Suprapubic skin (tissue), 4 donors: ENCODE results near the gene EXD3. TPM values are rescaled to one million over a fixed set of nuclear protein-coding genes. Genes with fewer than 3 reads are reported as not detected.
"Not testable (repeated sequence)": the region's sequence is repeated elsewhere in the genome, so short reads cannot be mapped to it uniquely, and the experiment has no call there.

Experiments
- DNase-seq, 2 donors: peaks; one replicate each; pipeline ENCODE4 v3.0.0-alpha.2; 2019; ENCODE audit warnings: low spot score in 2 of 2
- H3K27ac ChIP-seq: fragments of 200-600 bp; sonication (generic); one replicate; pipeline ENCODE4 v1.5.1; 2019
- H3K27me3 ChIP-seq: fragments of 200-600 bp; sonication (generic); one replicate; pipeline ENCODE4 v1.5.1; 2019
- H3K36me3 ChIP-seq: fragments of 200-600 bp; sonication (generic); one replicate; pipeline ENCODE4 v1.5.1; 2019
- H3K4me1 ChIP-seq: fragments of 200-600 bp; sonication (generic); one replicate; pipeline ENCODE4 v1.5.1; 2019
- H3K4me3 ChIP-seq: fragments of 200-600 bp; sonication (generic); one replicate; pipeline ENCODE4 v1.5.1; 2019; ENCODE audit warnings: mild to moderate bottlenecking
- H3K9me3 ChIP-seq: fragments of 200-600 bp; sonication (generic); one replicate; pipeline ENCODE4 v1.5.1; 2019
- EP300 ChIP-seq: sonication (generic); formaldehyde crosslinking; IDR thresholded peaks from one replicate; pipeline ENCODE4 v1.6.1; 2017; ENCODE audit warnings: antibody characterized with exemption
- POLR2A ChIP-seq, 2 donors: fragments of 450-650 bp; IDR thresholded peaks; one replicate each; pipeline ENCODE4 v1.6.1; 2017; ENCODE audit warnings: antibody characterized with exemption in 2 of 2, mild to moderate bottlenecking in 2 of 2, moderate library complexity in 2 of 2
- POLR2AphosphoS5 ChIP-seq, 3 donors: sonication (generic); formaldehyde crosslinking; IDR thresholded peaks; one replicate each; pipeline ENCODE4 v1.6.1; 2017; ENCODE audit warnings: antibody characterized with exemption in 3 of 3
- WGBS: methylation state at CpG from one replicate; pipeline ENCODE4 v1.1.5; 2018; 5-methylcytosine and 5-hydroxymethylcytosine counted together
- total RNA-seq, 4 donors: library from RNA; depleted of rRNA; stranded (reverse); fragments of >200 nt; gene quantifications; one replicate each; pipeline ENCODE4 v1.1.0, GENCODE V29; 2016
- TF ChIP-seq, protein P1 (sequence below), 2 donors: fragments of 200-600 bp in 1 of 2; fragments of 450-650 bp in 1 of 2; sonication (generic) in 1 of 2; IDR thresholded peaks; one replicate each; pipeline ENCODE4 v1.5.1; 2016 to 2019; ENCODE audit warnings: antibody characterized with exemption in 2 of 2, mild to moderate bottlenecking in 1 of 2, moderate library complexity in 1 of 2

EXD3 gene
- total RNA-seq, 4 donors from 2014 or later = 7.3 to 54.0 (median 16.4) TPM

DNA sequence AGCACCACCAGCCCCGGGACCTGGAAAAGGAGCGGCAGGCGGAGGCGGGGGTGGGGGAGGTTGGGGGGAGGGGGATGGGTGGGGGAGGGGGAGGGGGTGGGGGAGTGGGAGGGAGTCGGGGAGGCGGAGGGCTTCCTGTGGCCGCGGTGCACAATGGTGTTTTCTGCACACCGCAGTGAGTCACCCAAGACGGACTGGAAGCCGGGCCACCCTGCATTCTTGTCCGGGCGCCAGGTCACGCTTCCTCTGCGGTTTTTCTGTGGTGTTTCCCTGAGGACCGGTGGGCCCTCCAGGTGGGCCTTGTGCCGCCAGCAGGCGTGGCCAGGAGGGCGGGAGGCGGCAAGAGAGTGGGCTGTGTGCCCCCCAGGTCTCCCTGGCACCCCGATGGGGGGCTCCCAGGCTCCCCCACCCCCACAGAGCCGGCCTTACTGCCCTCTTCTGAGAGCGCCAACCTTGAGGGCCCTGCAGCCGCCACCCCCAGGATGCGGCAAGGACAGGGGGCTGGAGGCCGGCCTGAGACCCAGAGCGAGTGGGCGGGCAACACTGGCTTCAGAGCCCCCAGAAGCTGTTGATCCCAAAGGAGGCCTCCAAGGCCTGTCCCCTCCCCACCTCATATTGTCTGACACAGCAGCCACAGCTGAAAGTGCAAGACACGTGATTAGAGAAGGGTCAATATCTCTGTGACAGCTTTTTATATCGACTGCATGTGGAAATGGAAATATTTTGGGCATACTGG is 11.1 kb downstream of the EXD3 start:
- WGBS = 48% methylated on average over 23 of the region's 30 CpGs
- TF ChIP-seq EP300 (no peak), POLR2AphosphoS5 (IDR thresholded peaks at IDR 0.05) (no peak), POLR2A (IDR thresholded peaks at IDR 0.05) (no peak)
- TF ChIP-seq, protein P1, sequence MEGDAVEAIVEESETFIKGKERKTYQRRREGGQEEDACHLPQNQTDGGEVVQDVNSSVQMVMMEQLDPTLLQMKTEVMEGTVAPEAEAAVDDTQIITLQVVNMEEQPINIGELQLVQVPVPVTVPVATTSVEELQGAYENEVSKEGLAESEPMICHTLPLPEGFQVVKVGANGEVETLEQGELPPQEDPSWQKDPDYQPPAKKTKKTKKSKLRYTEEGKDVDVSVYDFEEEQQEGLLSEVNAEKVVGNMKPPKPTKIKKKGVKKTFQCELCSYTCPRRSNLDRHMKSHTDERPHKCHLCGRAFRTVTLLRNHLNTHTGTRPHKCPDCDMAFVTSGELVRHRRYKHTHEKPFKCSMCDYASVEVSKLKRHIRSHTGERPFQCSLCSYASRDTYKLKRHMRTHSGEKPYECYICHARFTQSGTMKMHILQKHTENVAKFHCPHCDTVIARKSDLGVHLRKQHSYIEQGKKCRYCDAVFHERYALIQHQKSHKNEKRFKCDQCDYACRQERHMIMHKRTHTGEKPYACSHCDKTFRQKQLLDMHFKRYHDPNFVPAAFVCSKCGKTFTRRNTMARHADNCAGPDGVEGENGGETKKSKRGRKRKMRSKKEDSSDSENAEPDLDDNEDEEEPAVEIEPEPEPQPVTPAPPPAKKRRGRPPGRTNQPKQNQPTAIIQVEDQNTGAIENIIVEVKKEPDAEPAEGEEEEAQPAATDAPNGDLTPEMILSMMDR (IDR thresholded peaks at IDR 0.05) = no peak
- Histone ChIP-seq H3K9me3 (no peaks in the 10 kb centered on the region), H3K4me1 (peaks cover 32% of the 10 kb centered on the region), H3K4me3 (peak overlapping the region; percentile 11), H3K36me3 (no peaks in the 10 kb centered on the region), H3K27ac (peak overlapping the region; percentile 60), H3K27me3 (no peaks in the 10 kb centered on the region)
- DNase-seq = no peak

DNA sequence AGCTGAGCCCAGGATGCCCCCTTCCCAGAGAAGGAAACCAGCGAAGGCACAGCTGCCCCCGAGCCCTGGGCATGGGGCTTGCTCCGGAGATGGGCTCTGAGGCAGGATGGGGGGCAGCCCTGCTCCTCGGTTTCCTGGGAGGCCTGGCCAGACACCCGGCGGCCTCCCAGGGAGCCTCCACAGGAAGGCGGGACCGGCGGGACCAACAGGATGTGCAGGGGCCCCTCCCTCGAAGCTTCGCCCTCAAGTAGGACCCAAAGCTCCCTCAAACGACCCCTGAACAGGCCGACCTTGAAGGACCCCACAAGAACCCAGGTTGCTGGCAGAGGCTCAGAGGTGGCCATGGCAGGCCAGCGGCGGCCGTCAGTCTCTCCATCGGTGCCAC is 11.7 kb downstream of the EXD3 start:
- WGBS = no CpG with 5 or more reads among the region's 17 CpGs
- TF ChIP-seq POLR2AphosphoS5 (IDR thresholded peaks at IDR 0.05) (no peak), POLR2A (IDR thresholded peaks at IDR 0.05) (no peak), EP300 (no peak)
- TF ChIP-seq, protein P1 (IDR thresholded peaks at IDR 0.05) = no peak
- Histone ChIP-seq H3K27me3 (no peaks in the 10 kb centered on the region), H3K36me3 (no peaks in the 10 kb centered on the region), H3K4me1 (peaks cover 37% of the 10 kb centered on the region), H3K4me3 (peak overlapping the region; percentile 11), H3K27ac (peak overlapping the region; percentile 19), H3K9me3 (no peaks in the 10 kb centered on the region)
- no peak for DNase-seq

DNA sequence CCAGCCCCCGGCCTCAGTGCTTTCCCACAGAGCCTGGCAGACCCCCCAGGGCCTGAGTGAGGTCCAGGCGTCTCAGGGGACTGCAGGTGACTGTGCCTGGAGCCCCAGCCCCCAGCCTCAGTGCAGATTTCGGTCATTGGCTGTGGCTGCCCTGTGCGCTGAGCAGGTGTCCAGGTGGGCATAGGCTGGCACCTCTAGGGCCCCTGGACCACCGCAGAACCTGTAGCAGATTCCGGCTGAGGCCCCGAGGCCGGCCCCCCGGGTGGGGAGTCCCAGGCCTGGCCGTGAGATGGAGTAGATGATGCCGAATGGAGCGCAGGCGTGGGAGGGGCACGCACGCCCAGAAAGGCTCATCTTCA is 12.1 kb downstream of the EXD3 start:
- WGBS = 83% methylated on average over 7 of the region's 15 CpGs
- TF ChIP-seq POLR2AphosphoS5 (IDR thresholded peaks at IDR 0.05) (no peak), EP300 (no peak), POLR2A (IDR thresholded peaks at IDR 0.05) (no peak)
- TF ChIP-seq, protein P1 (IDR thresholded peaks at IDR 0.05) = no peak
- no peaks in the 10 kb centered on the region for H3K9me3 ChIP-seq
- no peaks in the 10 kb centered on the region for H3K27me3 ChIP-seq
- peak overlapping the region; percentile 19 for H3K27ac ChIP-seq
- DNase-seq = no peak
- H3K36me3 ChIP-seq = no peaks in the 10 kb centered on the region
- H3K4me3 ChIP-seq = peak overlapping the region; percentile 11
- peaks cover 38% of the 10 kb centered on the region for H3K4me1 ChIP-seq

DNA sequence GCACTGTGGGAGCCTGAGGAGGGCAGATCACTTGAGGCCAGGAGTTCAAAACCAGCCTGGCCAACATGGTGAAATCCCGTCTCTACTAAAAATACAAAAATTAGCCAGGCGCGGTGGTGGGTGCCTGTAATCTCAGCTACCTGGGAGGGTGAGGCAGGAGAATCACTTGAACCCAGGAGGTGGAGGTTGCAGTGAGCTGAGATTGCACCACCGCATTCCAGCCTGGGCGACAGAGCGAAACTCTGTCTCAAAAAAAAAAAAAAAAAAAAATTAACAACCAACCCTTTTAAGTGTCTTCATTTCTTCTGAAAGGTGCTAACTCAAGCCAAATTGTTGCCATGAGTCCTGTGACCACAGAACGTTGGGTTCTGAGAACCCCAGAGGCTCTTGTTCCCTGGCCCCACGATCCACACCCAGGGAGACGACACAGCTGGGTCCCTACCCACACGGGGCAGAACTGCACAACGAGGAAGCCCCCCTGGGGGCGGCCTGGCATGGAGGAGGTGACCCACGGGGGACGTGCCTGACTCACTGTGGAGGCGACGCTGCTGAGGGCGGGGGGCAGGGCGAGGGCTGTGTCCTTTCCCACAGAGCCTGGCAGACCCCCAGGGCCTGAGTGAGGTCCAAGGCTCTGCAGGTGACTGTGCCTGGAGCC is 12.6 kb downstream of the EXD3 start:
- H3K27ac ChIP-seq, H3K36me3 ChIP-seq, H3K4me3 ChIP-seq, H3K27me3 ChIP-seq, DNase-seq, H3K9me3 ChIP-seq: not testable (repeated sequence)
- peaks cover 38% of the 10 kb centered on the region for H3K4me1 ChIP-seq
- WGBS = 81% methylated on average over 18 of the region's 18 CpGs

DNA sequence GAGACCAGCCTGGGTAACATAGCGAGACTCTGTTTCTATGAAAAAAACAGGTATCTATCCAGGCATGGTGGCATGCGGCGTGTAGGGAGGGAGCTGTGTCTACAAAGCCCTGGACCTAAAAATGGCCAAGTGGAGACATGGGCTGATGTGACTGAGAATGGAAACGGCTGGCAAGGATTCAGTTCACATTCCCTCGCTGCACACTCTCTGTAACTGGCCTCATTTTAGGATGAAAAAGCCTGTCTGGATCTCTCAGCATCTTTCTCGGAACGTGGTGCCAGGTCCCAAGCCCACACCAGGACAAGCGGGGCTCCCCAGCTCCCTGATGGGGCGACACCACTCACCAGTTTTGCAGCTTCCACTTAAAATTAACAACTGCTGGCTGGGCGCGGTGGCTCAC is 13.4 kb downstream of the EXD3 start:
- no peaks in the 10 kb centered on the region for H3K36me3 ChIP-seq
- H3K4me1 ChIP-seq = peaks cover 38% of the 10 kb centered on the region
- TF ChIP-seq POLR2A (IDR thresholded peaks at IDR 0.05) (no peak), POLR2AphosphoS5 (IDR thresholded peaks at IDR 0.05) (no peak), EP300 (no peak)
- TF ChIP-seq, protein P1 (IDR thresholded peaks at IDR 0.05) = no peak
- DNase-seq = no peak
- no peak overlapping the region for H3K27ac ChIP-seq
- 92% methylated on average over 11 of the region's 11 CpGs for WGBS
- H3K4me3 ChIP-seq = no peak overlapping the region
- no peaks in the 10 kb centered on the region for H3K9me3 ChIP-seq
- H3K27me3 ChIP-seq = no peaks in the 10 kb centered on the region
